H1 (cell line): ENCODE data around the gene C19orf67. TPM values are rescaled to one million over a fixed set of nuclear protein-coding genes. Genes with fewer than 3 reads are reported as not detected.

Experiments used
- CTCF ChIA-PET: fragments of 300-600 bp; sonication (Branson Sonifier 250); formaldehyde crosslinking; loops from one replicate; lab custom pipeline; 2021; ENCODE audit not compliant: partially characterized antibody; lab: Charles Lee
- POLR2A ChIA-PET: fragments of 300-600 bp; sonication (Branson Sonifier 250); formaldehyde crosslinking; loops from one replicate; lab custom pipeline; 2021; ENCODE audit warnings: inconsistent platforms; ENCODE audit not compliant: partially characterized antibody; lab: Charles Lee
- DNase-seq, 2 experiments: peaks; one replicate each; pipeline versions ENCODE4 v3.0.0 to v3.0.0-alpha.2; 2010 to 2022; ENCODE audit warnings: low spot score in 2 of 2, low read depth in 1 of 2, mixed read lengths in 1 of 2
- FAIRE-seq: peaks from 2 replicates; lab custom pipeline; 2011; peaks lifted over from hg19 to GRCh38; lab: Jason Lieb, UNC
- H2AFZ ChIP-seq: 2 replicates; pipeline ENCODE4 v1.8.1; 2012; ENCODE audit warnings: low read length, inconsistent platforms
- H2AK5ac ChIP-seq: 2 replicates; pipeline ENCODE4 v1.6.1; 2013; ENCODE audit warnings: low read depth, low read length
- H2BK120ac ChIP-seq: replicated peaks from 2 replicates; pipeline ENCODE3; 2013; ENCODE audit warnings: low read depth, low read length, inconsistent platforms
- H2BK12ac ChIP-seq: 2 replicates; pipeline ENCODE4 v1.6.1; 2013; ENCODE audit warnings: low read depth, low read length
- H2BK15ac ChIP-seq: 2 replicates; pipeline ENCODE4 v1.6.1; 2013; ENCODE audit warnings: low read length
- H2BK20ac ChIP-seq: 2 replicates; pipeline ENCODE4 v1.6.1; 2013; ENCODE audit warnings: low read length
- H2BK5ac ChIP-seq: 2 replicates; pipeline ENCODE4 v1.6.1; 2013; ENCODE audit warnings: low read depth, low read length
- H3K14ac ChIP-seq: 2 replicates; pipeline ENCODE4 v1.6.1; 2013; ENCODE audit warnings: inconsistent platforms; ENCODE audit not compliant: insufficient read length
- H3K18ac ChIP-seq: 2 replicates; pipeline ENCODE4 v1.6.1; 2013; ENCODE audit warnings: low read length; ENCODE audit errors: extremely low read depth
- H3K23ac ChIP-seq: 2 replicates; pipeline ENCODE4 v1.6.1; 2013; ENCODE audit warnings: inconsistent platforms; ENCODE audit not compliant: insufficient read length
- H3K23me2 ChIP-seq: 2 replicates; pipeline ENCODE4 v1.6.1; 2013; ENCODE audit warnings: low read depth, low read length
- H3K27ac ChIP-seq: 2 replicates; pipeline ENCODE4 v1.6.1; 2011; ENCODE audit warnings: low read depth, low read length, inconsistent platforms
- H3K27me3 ChIP-seq, 4 experiments: replicated peaks in 1 of 4; 1 replicate in 1 of 4; 2 replicates in 3 of 4; pipeline versions ENCODE4 v1.6.1 to v1.8.1; 2011 to 2013; ENCODE audit warnings: low read length in 3 of 4, mild to moderate bottlenecking in 3 of 4, inconsistent platforms in 2 of 4, mixed read lengths in 2 of 4, moderate library complexity in 1 of 4; ENCODE audit not compliant: control insufficient read depth in 3 of 4, insufficient read depth in 3 of 4; ENCODE audit errors: extremely low read depth in 1 of 4
- H3K36me3 ChIP-seq, 4 experiments: 2 replicates each; pipeline versions ENCODE4 v1.6.1 to v1.8.1; 2011 to 2013; ENCODE audit warnings: mild to moderate bottlenecking in 4 of 4, low read length in 3 of 4, moderate library complexity in 2 of 4, control low read depth in 1 of 4, inconsistent platforms in 1 of 4; ENCODE audit not compliant: insufficient read depth in 4 of 4, control insufficient read depth in 2 of 4
- H3K4ac ChIP-seq: replicated peaks from 2 replicates; pipeline ENCODE3; 2013; ENCODE audit warnings: low read length, low read depth, mixed read lengths, inconsistent platforms; ENCODE audit not compliant: insufficient read length
- H3K4me1 ChIP-seq, 4 experiments: replicated peaks in 1 of 4; 1 replicate in 1 of 4; 2 replicates in 3 of 4; pipeline versions ENCODE4 v1.6.1 to v1.8.1; 2011 to 2013; ENCODE audit warnings: low read length in 3 of 4, inconsistent platforms in 2 of 4, mixed read lengths in 1 of 4; ENCODE audit not compliant: insufficient read depth in 4 of 4, control insufficient read depth in 3 of 4
- H3K4me2 ChIP-seq, 2 experiments: 2 replicates each; pipeline versions ENCODE4 v1.6.1 to v1.8.1; 2011 to 2013; ENCODE audit warnings: low read depth in 2 of 2, low read length in 2 of 2, control low read depth in 1 of 2, inconsistent platforms in 1 of 2, mild to moderate bottlenecking in 1 of 2; ENCODE audit not compliant: insufficient read depth in 1 of 2
- H3K4me3 ChIP-seq, 4 experiments: fragments of 200-600, 300-600 bp in 1 of 4; sonication (generic), shearing (Covaris generic), sonication (Bioruptor Twin) in 1 of 4; 2 replicates each; pipeline versions ENCODE4 v1.5.1 to v1.8.1; 2011 to 2016; ENCODE audit warnings: low read length in 4 of 4, low read depth in 3 of 4, control low read depth in 2 of 4, inconsistent platforms in 2 of 4, mild to moderate bottlenecking in 2 of 4, mixed read lengths in 1 of 4, moderate library complexity in 1 of 4; ENCODE audit not compliant: insufficient read depth in 2 of 4; ENCODE audit errors: extremely low read depth in 1 of 4
- H3K56ac ChIP-seq: replicated peaks from 2 replicates; pipeline ENCODE3; 2013; ENCODE audit warnings: low read depth, mild to moderate bottlenecking, mixed read lengths, low read length, inconsistent platforms; ENCODE audit not compliant: insufficient read length
- H3K79me1 ChIP-seq: 2 replicates; pipeline ENCODE4 v1.6.1; 2013; ENCODE audit warnings: low read depth, low read length, control low read depth
- H3K79me2 ChIP-seq, 2 experiments: 2 replicates each; pipeline versions ENCODE4 v1.6.1 to v1.8.1; 2012 to 2013; ENCODE audit warnings: low read length in 2 of 2, mild to moderate bottlenecking in 2 of 2, inconsistent platforms in 1 of 2; ENCODE audit not compliant: insufficient read depth in 2 of 2, control insufficient read depth in 1 of 2
- H3K9ac ChIP-seq, 4 experiments: replicated peaks in 1 of 4; 1 replicate in 1 of 4; 2 replicates in 3 of 4; pipeline versions ENCODE4 v1.6.1 to v1.8.1; 2011 to 2013; ENCODE audit warnings: low read depth in 3 of 4, low read length in 3 of 4, control low read depth in 2 of 4, mild to moderate bottlenecking in 2 of 4, moderate library complexity in 2 of 4, inconsistent platforms in 1 of 4; ENCODE audit errors: extremely low read depth in 1 of 4
- H3K9me3 ChIP-seq, 2 experiments: 2 replicates each; pipeline versions ENCODE4 v1.6.1 to v1.8.1; 2012 to 2013; ENCODE audit warnings: mild to moderate bottlenecking in 2 of 2, moderate library complexity in 2 of 2, control low read depth in 1 of 2, inconsistent platforms in 1 of 2, low read depth in 1 of 2, low read length in 1 of 2, mixed read lengths in 1 of 2; ENCODE audit not compliant: insufficient read depth in 2 of 2
- H4K20me1 ChIP-seq, 2 experiments: replicated peaks in 1 of 2; 2 replicates each; pipeline versions ENCODE3 to v1.8.1; 2011 to 2013; ENCODE audit warnings: inconsistent platforms in 2 of 2, low read length in 2 of 2, mild to moderate bottlenecking in 1 of 2; ENCODE audit not compliant: insufficient read depth in 2 of 2, control insufficient read depth in 1 of 2
- H4K5ac ChIP-seq: 2 replicates; pipeline ENCODE4 v1.6.1; 2013; ENCODE audit warnings: low read length, low read depth, mixed read lengths, inconsistent platforms; ENCODE audit not compliant: insufficient read length
- H4K8ac ChIP-seq: 2 replicates; pipeline ENCODE4 v1.8.0; 2013; ENCODE audit warnings: mild to moderate bottlenecking, moderate library complexity, low read length, inconsistent platforms; ENCODE audit not compliant: insufficient read depth; ENCODE audit errors: extremely low read depth
- H4K91ac ChIP-seq: replicated peaks from 2 replicates; pipeline ENCODE3; 2013; ENCODE audit warnings: low read length, mixed read lengths, inconsistent platforms; ENCODE audit not compliant: insufficient read length
- BACH1 ChIP-seq: IDR thresholded peaks from 2 replicates; pipeline ENCODE4 v1.6.1; 2012; ENCODE audit warnings: low read length, improper control_type of control experiment
- CHD2 ChIP-seq: IDR thresholded peaks from 2 replicates; pipeline ENCODE4 v1.6.1; 2012; ENCODE audit warnings: low read length, improper control_type of control experiment
- CREB1 ChIP-seq: IDR thresholded peaks from 2 replicates; pipeline ENCODE4 v1.6.1; 2012; ENCODE audit warnings: inconsistent platforms
- GTF2F1 ChIP-seq: IDR thresholded peaks from 2 replicates; pipeline ENCODE4 v1.6.1; 2012; ENCODE audit warnings: low read depth, low read length, improper control_type of control experiment, borderline replicate concordance
- HDAC6 ChIP-seq: IDR thresholded peaks from one replicate; pipeline ENCODE4 v1.7.1; 2012; ENCODE audit warnings: low read depth, mild to moderate bottlenecking, inconsistent platforms, low read length, moderate library complexity
- JUN ChIP-seq: IDR thresholded peaks from 2 replicates; pipeline ENCODE4 v1.6.1; 2011; ENCODE audit warnings: low read depth, mild to moderate bottlenecking, improper control_type of control experiment, low read length
- JUND ChIP-seq: IDR thresholded peaks from 2 replicates; pipeline ENCODE4 v1.6.1; 2011; ENCODE audit warnings: mild to moderate bottlenecking, improper control_type of control experiment, low read length
- RFX5 ChIP-seq: IDR thresholded peaks from 2 replicates; pipeline ENCODE4 v1.6.1; 2011; ENCODE audit warnings: low read depth, low read length, improper control_type of control experiment, borderline replicate concordance
- RXRA ChIP-seq: IDR thresholded peaks from 2 replicates; pipeline ENCODE4 v1.6.1; 2011; ENCODE audit warnings: low read depth, mild to moderate bottlenecking, low read length, moderate library complexity; ENCODE audit not compliant: insufficient read depth
- SIRT6 ChIP-seq: IDR thresholded peaks from one replicate; pipeline ENCODE4 v1.7.1; 2012; ENCODE audit warnings: low read length, inconsistent platforms
- SP2 ChIP-seq: IDR thresholded peaks from 2 replicates; pipeline ENCODE4 v1.6.1; 2012; ENCODE audit warnings: mild to moderate bottlenecking, low read length, inconsistent platforms
- TCF12 ChIP-seq: IDR thresholded peaks from 2 replicates; pipeline ENCODE4 v1.6.1; 2011; ENCODE audit warnings: low read depth, mild to moderate bottlenecking, low read length
- WGBS, 2 experiments: shearing (Covaris generic) in 1 of 2; methylation state at CpG; one replicate each; pipeline versions ENCODE4 v1.1.6 to v1.1.7; 2013 to 2015; ENCODE audit warnings: low lambda C conversion rate in 2 of 2, mixed read lengths in 2 of 2, inconsistent platforms in 1 of 2, low coverage in 1 of 2, missing lambda C conversion rate in 1 of 2; ENCODE audit not compliant: insufficient replicate concordance in 2 of 2, insufficient coverage in 1 of 2, insufficient read length in 1 of 2; ENCODE audit errors: extremely low coverage in 1 of 2, missing lambda C conversion rate in 1 of 2; 5-methylcytosine and 5-hydroxymethylcytosine counted together
- polyA plus RNA-seq, 7 experiments: library from polyadenylated mRNA; depleted of rRNA in 3 of 7; stranded (reverse) in 5 of 7; unstranded in 2 of 7; fragments of >200 nt in 5 of 7; fragments of 200-250 nt in 2 of 7; gene quantifications; 1 replicate in 5 of 7; 2 replicates in 1 of 7; 4 replicates in 1 of 7; pipeline versions ENCODE4 v1.2.1 to v1.2.3, GENCODE V29; 2011 to 2013; ENCODE audit warnings: missing spikeins in 2 of 7, mixed read lengths in 2 of 7
- total RNA-seq: library from RNA; stranded (reverse); fragmentation: NEBNext Ultra II Directional; extraction: Animal tissue kit (Norgen Biotek cat#: 25700); gene quantifications from 2 replicates; pipeline ENCODE4 v1.2.1, GENCODE V29; 2021
- TF ChIP-seq, protein P1 (sequence below), 3 experiments: IDR thresholded peaks; 1 replicate in 2 of 3; 2 replicates in 1 of 3; pipeline versions ENCODE4 v1.5.1 to v1.6.1; 2011; ENCODE audit warnings: low read length in 3 of 3, mild to moderate bottlenecking in 3 of 3, inconsistent platforms in 2 of 3, low read depth in 1 of 3, moderate library complexity in 1 of 3; ENCODE audit not compliant: insufficient read depth in 1 of 3; ENCODE audit errors: control extremely low read depth in 1 of 3

C19orf67 gene
- total and polyA plus RNA-seq, 2 of the 8 experiments (the other 6 are each of a cell fraction or from before 2014, with no cell fraction given) = 0.12 TPM; not detected in 1

DNA sequence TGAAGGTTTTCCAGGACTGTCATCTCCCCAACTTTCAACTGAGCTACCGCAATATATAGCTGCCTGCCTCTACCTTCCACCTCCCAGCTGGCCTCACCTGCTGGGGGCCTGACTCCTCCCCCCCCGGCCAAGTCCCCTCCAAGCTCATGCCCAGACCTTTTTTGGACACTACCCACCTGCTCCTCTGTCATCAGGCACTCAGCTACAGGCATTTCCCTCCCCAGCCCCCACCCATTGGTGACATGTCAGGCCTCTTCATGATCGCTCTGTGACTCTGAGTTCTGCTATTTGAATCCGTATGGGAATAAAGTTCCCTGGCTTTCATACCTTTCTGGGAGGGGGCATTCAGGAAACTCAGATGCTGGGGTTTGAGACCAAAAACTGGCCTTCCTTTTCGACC is 30.2 kb upstream of the C19orf67 start:
- FAIRE-seq = no peak
- no peak overlapping the region for H3K4me3 ChIP-seq
- no peak for TF ChIP-seq HDAC6
- TF ChIP-seq TCF12 = no peak
- TF ChIP-seq SP2 = no peak
- TF ChIP-seq JUND = no peak
- no peak for TF ChIP-seq CHD2
- TF ChIP-seq GTF2F1 = no peak
- TF ChIP-seq RXRA = no peak
- no peak for TF ChIP-seq RFX5
- no peak for TF ChIP-seq SIRT6
- TF ChIP-seq BACH1 = no peak
- TF ChIP-seq CREB1 = no peak
- TF ChIP-seq, protein P1, sequence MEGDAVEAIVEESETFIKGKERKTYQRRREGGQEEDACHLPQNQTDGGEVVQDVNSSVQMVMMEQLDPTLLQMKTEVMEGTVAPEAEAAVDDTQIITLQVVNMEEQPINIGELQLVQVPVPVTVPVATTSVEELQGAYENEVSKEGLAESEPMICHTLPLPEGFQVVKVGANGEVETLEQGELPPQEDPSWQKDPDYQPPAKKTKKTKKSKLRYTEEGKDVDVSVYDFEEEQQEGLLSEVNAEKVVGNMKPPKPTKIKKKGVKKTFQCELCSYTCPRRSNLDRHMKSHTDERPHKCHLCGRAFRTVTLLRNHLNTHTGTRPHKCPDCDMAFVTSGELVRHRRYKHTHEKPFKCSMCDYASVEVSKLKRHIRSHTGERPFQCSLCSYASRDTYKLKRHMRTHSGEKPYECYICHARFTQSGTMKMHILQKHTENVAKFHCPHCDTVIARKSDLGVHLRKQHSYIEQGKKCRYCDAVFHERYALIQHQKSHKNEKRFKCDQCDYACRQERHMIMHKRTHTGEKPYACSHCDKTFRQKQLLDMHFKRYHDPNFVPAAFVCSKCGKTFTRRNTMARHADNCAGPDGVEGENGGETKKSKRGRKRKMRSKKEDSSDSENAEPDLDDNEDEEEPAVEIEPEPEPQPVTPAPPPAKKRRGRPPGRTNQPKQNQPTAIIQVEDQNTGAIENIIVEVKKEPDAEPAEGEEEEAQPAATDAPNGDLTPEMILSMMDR (IDR thresholded peaks at IDR 0.05; ENCODE audit: control extremely low read depth in 1 of 3, insufficient read depth in 1 of 3, low read depth in 1 of 3, low read length in 3 of 3) = no peak
- no peak for TF ChIP-seq JUN

More for the DNA sequence above, 30.2 kb upstream of the C19orf67 start:
- ChIA-PET POLR2A (interaction anchor here (1.4 to 4.2 kb wide), 2 partner anchors 10 to 21 kb away, joined by 3 to 24 read pairs; partner anchors contain the start of gene ASF1B), CTCF (interaction anchor here (0.8 to 11.3 kb wide), 16 partner anchors 8 to 235 kb away, joined by 3 to 105 read pairs (median 8); partner anchors contain the start of genes ASF1B and C19orf67)
- H3K9me3 ChIP-seq = no peaks in the 10 kb centered on the region
- no peak overlapping the region for H3K27ac ChIP-seq
- no peak overlapping the region for H4K8ac ChIP-seq
- H3K27me3 ChIP-seq = no peaks in the 10 kb centered on the region; a peak in 2 of 7 replicates
- no peak overlapping the region for H4K5ac ChIP-seq
- H4K91ac ChIP-seq = no peak overlapping the region
- H3K79me2 ChIP-seq = 0 out of 4 replicates have a peak, but pooled peaks cover 0 to 3% of the 10 kb centered on the region in 2 experiments
- H2BK15ac ChIP-seq = no peak overlapping the region
- no peak for DNase-seq
- H3K18ac ChIP-seq = no peak overlapping the region
- H3K79me1 ChIP-seq = peaks cover under 1% of the 10 kb centered on the region
- no peak overlapping the region for H3K23ac ChIP-seq
- no peak overlapping the region for H3K9ac ChIP-seq
- no peak overlapping the region for H3K4ac ChIP-seq
- 92% methylated on average over 5 of the region's 5 CpGs; no CpG with 5 or more reads in 1 of the 2 experiments for WGBS, 2 experiments
- peaks cover 7 to 15% of the 10 kb centered on the region in 2 experiments for H4K20me1 ChIP-seq
- H2BK5ac ChIP-seq = no peak overlapping the region
- H2AK5ac ChIP-seq = no peak overlapping the region
- H3K4me2 ChIP-seq = no peak overlapping the region; a peak in 1 of 4 replicates
- no peak overlapping the region for H2BK12ac ChIP-seq
- no peak overlapping the region for H3K14ac ChIP-seq
- H3K36me3 ChIP-seq = peaks cover 0 to 5% (median 2%) of the 10 kb centered on the region in 4 experiments; a peak in 1 of 8 replicates
- H2BK120ac ChIP-seq = no peak overlapping the region
- H2BK20ac ChIP-seq = no peak overlapping the region
- H2AFZ ChIP-seq = no peak overlapping the region
- H3K4me1 ChIP-seq = peaks cover 11 to 35% (median 21%) of the 10 kb centered on the region in 4 experiments
- peaks cover 8% of the 10 kb centered on the region for H3K23me2 ChIP-seq
- no peak overlapping the region for H3K56ac ChIP-seq
